Measurements from ENCODE around the gene LDB3. TPM values are rescaled to one million over a fixed set of nuclear protein-coding genes. Genes with fewer than 3 reads are reported as not detected.

The LDB3 gene
- total and polyA plus RNA-seq, 2 donors (not counting 1 experiment from before 2014, with no cell fraction given) = under 0.01 to 0.20 TPM

DNA sequence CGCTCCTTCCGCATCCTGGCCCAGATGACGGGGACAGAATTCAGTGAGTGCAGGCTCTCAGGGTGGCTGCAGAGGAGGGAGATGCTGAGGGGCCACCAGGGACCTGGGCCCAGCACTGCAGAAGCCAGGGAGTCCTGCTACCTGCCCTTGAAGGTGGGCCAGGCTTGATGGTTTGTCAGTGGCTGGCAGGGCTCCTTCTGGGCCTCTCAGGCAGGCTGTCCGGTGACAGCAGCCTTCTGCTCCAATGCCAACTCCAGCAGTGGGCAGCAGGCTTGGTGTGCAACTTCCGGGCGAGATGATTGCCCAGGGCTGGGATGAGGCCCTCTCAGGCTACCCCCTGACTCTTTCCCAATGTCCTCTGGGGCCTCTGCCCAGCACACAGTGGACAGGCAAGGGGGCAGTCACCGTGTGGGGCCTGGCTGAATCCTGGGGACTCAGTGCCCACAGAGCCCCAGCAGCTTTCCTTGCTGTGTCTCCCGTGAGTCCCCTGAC lies 23.8 kb downstream of the LDB3 start:
- H3K4me3 ChIP-seq (replicated peaks in 1 of 4; ENCODE audit: control extremely low read depth in 1 of 4, insufficient read depth in 1 of 4, low read depth in 3 of 4, low read length in 4 of 4) = no peak overlapping the region
- H3K27me3 ChIP-seq (ENCODE audit: control insufficient read depth, insufficient read depth, low read length) = peaks cover 2% of the 10 kb centered on the region
- TF ChIP-seq EZH2 (IDR thresholded peaks at IDR 0.05; ENCODE audit: low read length, missing control alignments) = no peak
- TF ChIP-seq, protein P1, sequence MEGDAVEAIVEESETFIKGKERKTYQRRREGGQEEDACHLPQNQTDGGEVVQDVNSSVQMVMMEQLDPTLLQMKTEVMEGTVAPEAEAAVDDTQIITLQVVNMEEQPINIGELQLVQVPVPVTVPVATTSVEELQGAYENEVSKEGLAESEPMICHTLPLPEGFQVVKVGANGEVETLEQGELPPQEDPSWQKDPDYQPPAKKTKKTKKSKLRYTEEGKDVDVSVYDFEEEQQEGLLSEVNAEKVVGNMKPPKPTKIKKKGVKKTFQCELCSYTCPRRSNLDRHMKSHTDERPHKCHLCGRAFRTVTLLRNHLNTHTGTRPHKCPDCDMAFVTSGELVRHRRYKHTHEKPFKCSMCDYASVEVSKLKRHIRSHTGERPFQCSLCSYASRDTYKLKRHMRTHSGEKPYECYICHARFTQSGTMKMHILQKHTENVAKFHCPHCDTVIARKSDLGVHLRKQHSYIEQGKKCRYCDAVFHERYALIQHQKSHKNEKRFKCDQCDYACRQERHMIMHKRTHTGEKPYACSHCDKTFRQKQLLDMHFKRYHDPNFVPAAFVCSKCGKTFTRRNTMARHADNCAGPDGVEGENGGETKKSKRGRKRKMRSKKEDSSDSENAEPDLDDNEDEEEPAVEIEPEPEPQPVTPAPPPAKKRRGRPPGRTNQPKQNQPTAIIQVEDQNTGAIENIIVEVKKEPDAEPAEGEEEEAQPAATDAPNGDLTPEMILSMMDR (conservative IDR thresholded peaks at IDR 0.05 in 1 of 2, IDR thresholded peaks at IDR 0.05 in 1 of 2; ENCODE audit: low read depth in 1 of 2, low read length in 2 of 2) = no peak
- no peak overlapping the region for H3K4me2 ChIP-seq (ENCODE audit: extremely low read depth, insufficient read depth, low read length)
- H3K79me2 ChIP-seq (ENCODE audit: control insufficient read depth, insufficient read depth, low read length) = no peaks in the 10 kb centered on the region
- H3K9me3 ChIP-seq (ENCODE audit: control insufficient read depth, insufficient read depth, low read depth, low read length) = no peaks in the 10 kb centered on the region
- no peak overlapping the region for H3K27ac ChIP-seq (ENCODE audit: insufficient read depth, low read length)
- H3K9ac ChIP-seq (ENCODE audit: insufficient read depth, low read length) = no peak overlapping the region
- no peak for DNase-seq (ENCODE audit: low read depth in 2 of 2)
- H2AFZ ChIP-seq (ENCODE audit: low read length) = no peak overlapping the region
- H3K4me1 ChIP-seq (ENCODE audit: control insufficient read depth, extremely low read depth, insufficient read depth, low read length) = peaks cover 7% of the 10 kb centered on the region
- no peaks in the 10 kb centered on the region for H4K20me1 ChIP-seq (ENCODE audit: control insufficient read depth, extremely low read depth, insufficient read depth, low read length)
- no peaks in the 10 kb centered on the region for H3K36me3 ChIP-seq (ENCODE audit: control insufficient read depth, insufficient read depth, low read length)

DNA sequence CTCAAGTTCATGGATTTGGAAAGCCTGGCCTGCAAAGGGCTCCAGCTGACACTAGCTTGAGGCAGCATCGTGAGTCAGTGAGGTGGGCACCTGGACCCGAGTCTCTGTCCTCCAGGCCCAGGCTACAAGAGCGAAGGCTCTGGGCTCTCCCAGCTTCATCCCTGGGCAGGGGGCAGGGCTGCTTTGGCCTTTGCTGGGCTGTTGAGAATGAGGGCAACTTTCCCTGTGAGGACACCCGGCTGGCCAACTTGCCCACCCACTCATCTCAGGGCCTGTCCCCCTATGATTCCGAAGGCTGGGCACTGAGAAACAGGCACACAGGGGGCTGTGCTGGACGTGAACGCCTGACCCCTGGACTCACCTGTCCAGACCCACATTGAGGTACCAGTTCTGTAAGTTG lies 24.4 kb downstream of the LDB3 start:
- no peaks in the 10 kb centered on the region for H4K20me1 ChIP-seq (ENCODE audit: control insufficient read depth, extremely low read depth, insufficient read depth, low read length)
- H2AFZ ChIP-seq (ENCODE audit: low read length) = no peak overlapping the region
- H3K36me3 ChIP-seq (ENCODE audit: control insufficient read depth, insufficient read depth, low read length) = no peaks in the 10 kb centered on the region
- no peak for DNase-seq (ENCODE audit: low read depth in 2 of 2)
- H3K4me1 ChIP-seq (ENCODE audit: control insufficient read depth, extremely low read depth, insufficient read depth, low read length) = peaks cover 5% of the 10 kb centered on the region
- H3K27ac ChIP-seq (ENCODE audit: insufficient read depth, low read length) = no peak overlapping the region
- H3K4me2 ChIP-seq (ENCODE audit: extremely low read depth, insufficient read depth, low read length) = no peak overlapping the region
- H3K9me3 ChIP-seq (ENCODE audit: control insufficient read depth, insufficient read depth, low read depth, low read length) = no peaks in the 10 kb centered on the region
- TF ChIP-seq EZH2 (IDR thresholded peaks at IDR 0.05; ENCODE audit: low read length, missing control alignments) = no peak
- TF ChIP-seq, protein P1 (conservative IDR thresholded peaks at IDR 0.05 in 1 of 2, IDR thresholded peaks at IDR 0.05 in 1 of 2; ENCODE audit: low read depth in 1 of 2, low read length in 2 of 2) = no peak
- H3K27me3 ChIP-seq (ENCODE audit: control insufficient read depth, insufficient read depth, low read length) = peaks cover 2% of the 10 kb centered on the region
- H3K9ac ChIP-seq (ENCODE audit: insufficient read depth, low read length) = no peak overlapping the region
- H3K4me3 ChIP-seq (replicated peaks in 1 of 4; ENCODE audit: control extremely low read depth in 1 of 4, insufficient read depth in 1 of 4, low read depth in 3 of 4, low read length in 4 of 4) = no peak overlapping the region
- no peaks in the 10 kb centered on the region for H3K79me2 ChIP-seq (ENCODE audit: control insufficient read depth, insufficient read depth, low read length)

DNA sequence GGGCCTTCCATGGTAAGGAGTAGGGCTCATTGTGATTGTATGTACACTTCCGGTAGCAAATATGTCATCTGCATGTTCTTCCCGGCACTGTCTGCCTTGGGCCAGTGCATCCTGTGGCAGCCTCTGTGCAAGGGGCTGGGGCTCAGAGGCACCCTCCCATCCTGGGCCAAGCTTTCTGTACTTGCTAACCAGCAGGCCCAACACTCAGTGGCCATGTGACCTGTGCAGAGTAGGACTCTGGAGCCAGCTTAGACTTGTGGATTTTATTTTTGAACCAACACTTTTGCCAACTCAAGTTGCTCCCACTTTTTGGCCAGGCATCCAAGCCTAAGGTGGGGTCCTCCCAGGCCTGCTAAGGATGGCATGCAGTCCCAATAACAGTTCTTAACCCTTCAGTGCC lies 25.0 kb downstream of the LDB3 start:
- Histone ChIP-seq H3K4me3 (replicated peaks in 1 of 4; ENCODE audit: control extremely low read depth in 1 of 4, insufficient read depth in 1 of 4, low read depth in 3 of 4, low read length in 4 of 4) (no peak overlapping the region), H4K20me1 (ENCODE audit: control insufficient read depth, extremely low read depth, insufficient read depth, low read length) (no peaks in the 10 kb centered on the region), H3K9me3 (ENCODE audit: control insufficient read depth, insufficient read depth, low read depth, low read length) (no peaks in the 10 kb centered on the region), H3K27me3 (ENCODE audit: control insufficient read depth, insufficient read depth, low read length) (peaks cover 2% of the 10 kb centered on the region), H3K27ac (ENCODE audit: insufficient read depth, low read length) (no peak overlapping the region), H2AFZ (ENCODE audit: low read length) (no peak overlapping the region), H3K4me2 (ENCODE audit: extremely low read depth, insufficient read depth, low read length) (no peak overlapping the region), H3K79me2 (ENCODE audit: control insufficient read depth, insufficient read depth, low read length) (no peaks in the 10 kb centered on the region), H3K9ac (ENCODE audit: insufficient read depth, low read length) (no peak overlapping the region), H3K36me3 (ENCODE audit: control insufficient read depth, insufficient read depth, low read length) (no peaks in the 10 kb centered on the region), H3K4me1 (ENCODE audit: control insufficient read depth, extremely low read depth, insufficient read depth, low read length) (no peaks in the 10 kb centered on the region)
- no peak for TF ChIP-seq EZH2 (IDR thresholded peaks at IDR 0.05; ENCODE audit: low read length, missing control alignments)
- TF ChIP-seq, protein P1 (conservative IDR thresholded peaks at IDR 0.05 in 1 of 2, IDR thresholded peaks at IDR 0.05 in 1 of 2; ENCODE audit: low read depth in 1 of 2, low read length in 2 of 2) = no peak
- no peak for DNase-seq (ENCODE audit: low read depth in 2 of 2)

Measured in fibroblast of lung (primary cell).